Measurements from ENCODE around the gene CENPV. TPM values are rescaled to one million over a fixed set of nuclear protein-coding genes. Genes with fewer than 3 reads are reported as not detected.

Gene CENPV
- total and polyA plus RNA-seq, 10 of the 15 experiments (the other 5 are each of a cell fraction or from before 2014, with no cell fraction given): 22.5 to 98.6 (median 80.8) TPM

- TF ChIP-seq NR2C2 (IDR thresholded peaks at IDR 0.05; ENCODE audit: borderline replicate concordance, control insufficient read depth, insufficient read length, low read depth) (no peak), USF1 (IDR thresholded peaks at IDR 0.05; ENCODE audit: borderline replicate concordance, extremely low read length, insufficient read depth, low read depth, low read length) (no peak), ZSCAN29 (IDR thresholded peaks at IDR 0.05) (no peak), HDAC2 (IDR thresholded peaks at IDR 0.05) (no peak), BCLAF1 (IDR thresholded peaks at IDR 0.05) (no peak), PAX8 (IDR thresholded peaks at IDR 0.05) (no peak; the same call in 1 of the 2 replicates), NR2F1 (conservative IDR thresholded peaks at IDR 0.05) (peak; percentile 74; the same call in 1 of the 2 replicates), PBX3 (IDR thresholded peaks at IDR 0.05; ENCODE audit: insufficient replicate concordance, low read depth, low read length) (peak; percentile 89), MEF2B (IDR thresholded peaks at IDR 0.05; ENCODE audit: partially characterized antibody, poor library complexity, severe bottlenecking) (peak; percentile 75), POU2F2 (IDR thresholded peaks at IDR 0.05; ENCODE audit: borderline replicate concordance, low read depth, low read length) (peak; percentile 100), ZBTB4 (CRISPR knock-in tag; IDR thresholded peaks at IDR 0.05) (no peak), SUZ12 (IDR thresholded peaks at IDR 0.05; ENCODE audit: unreplicated experiment) (no peak), YBX1 (IDR thresholded peaks at IDR 0.05) (no peak), SPI1 (IDR thresholded peaks at IDR 0.05; ENCODE audit: borderline replicate concordance, insufficient read depth, low read depth, low read length) (no peak), NKRF (conservative IDR thresholded peaks at IDR 0.05) (peak; percentile 30), TAF1 (IDR thresholded peaks at IDR 0.05; ENCODE audit: borderline replicate concordance, low read depth, low read length) (peak; percentile 99), CHD1 (IDR thresholded peaks at IDR 0.05; ENCODE audit: low read depth, low read length) (no peak), HDGF (IDR thresholded peaks at IDR 0.05) (0 out of 2 replicates have a peak, but pooled peaks have one; percentile 39)
Measured at GRCh38 chr17:16380640-16381495, 27.6 kb upstream of the CENPV start, which contains the start of gene UBB (continued).
